Osteoblast (primary cell): ENCODE results near the gene ACOT9. TPM values are rescaled to one million over a fixed set of nuclear protein-coding genes. Genes with fewer than 3 reads are reported as not detected.
"Not testable (repeated sequence)": the region's sequence is repeated elsewhere in the genome, so short reads cannot be mapped to it uniquely, and the experiment has no call there.

Experiments used
- DNase-seq: peaks from one replicate; pipeline ENCODE4 v3.0.0; 2011; ENCODE audit warnings: low spot score, mixed read lengths; ENCODE audit not compliant: insufficient read length; ENCODE audit errors: missing footprints
- H2AFZ ChIP-seq: 2 replicates; pipeline ENCODE4 v1.6.0; 2011; ENCODE audit warnings: mild to moderate bottlenecking, low read length
- H3K27ac ChIP-seq: 2 replicates; pipeline ENCODE4 v1.5.1; 2011; ENCODE audit warnings: mild to moderate bottlenecking, low read depth, low read length, moderate library complexity
- H3K27me3 ChIP-seq: 2 replicates; pipeline ENCODE4 v1.6.0; 2012; ENCODE audit warnings: mild to moderate bottlenecking, control low read depth, inconsistent platforms, low read length, moderate library complexity; ENCODE audit not compliant: insufficient read depth
- H3K36me3 ChIP-seq: 2 replicates; pipeline ENCODE4 v1.5.1; 2011; ENCODE audit warnings: mild to moderate bottlenecking, low read length, control low read depth, moderate library complexity; ENCODE audit not compliant: insufficient read depth
- H3K4me1 ChIP-seq: 2 replicates; pipeline ENCODE4 v1.5.1; 2011; ENCODE audit warnings: mild to moderate bottlenecking, low read length, control low read depth, moderate library complexity; ENCODE audit not compliant: insufficient read depth
- H3K4me2 ChIP-seq: 2 replicates; pipeline ENCODE4 v1.6.0; 2011; ENCODE audit warnings: mild to moderate bottlenecking, low read length; ENCODE audit not compliant: insufficient read depth
- H3K4me3 ChIP-seq: fragments of 200-600 bp; sonication (generic); 3 replicates; pipeline ENCODE4 v1.5.1; 2012; ENCODE audit warnings: mild to moderate bottlenecking, low read length, inconsistent platforms; ENCODE audit not compliant: insufficient read depth
- H3K79me2 ChIP-seq: 2 replicates; pipeline ENCODE4 v1.6.0; 2012; ENCODE audit warnings: mild to moderate bottlenecking, low read length, control low read depth, inconsistent platforms; ENCODE audit not compliant: insufficient read depth
- H3K9me3 ChIP-seq: 2 replicates; pipeline ENCODE4 v1.5.1; 2011; ENCODE audit warnings: low read depth, low read length, control low read depth
- H4K20me1 ChIP-seq: 2 replicates; pipeline ENCODE4 v1.6.0; 2012; ENCODE audit warnings: mild to moderate bottlenecking, low read length, control low read depth; ENCODE audit not compliant: insufficient read depth
- CTCF ChIP-seq: IDR thresholded peaks from 2 replicates; pipeline ENCODE4 v1.5.1; 2011; ENCODE audit warnings: mild to moderate bottlenecking, low read depth, low read length, moderate library complexity; ENCODE audit errors: extremely low read depth
- total RNA-seq: library from RNA; depleted of rRNA; stranded (reverse); fragments of >200 nt; gene quantifications from 2 replicates; pipeline ENCODE4 v1.2.3, GENCODE V29; 2012

Gene ACOT9
- total RNA-seq, 1 donor, result 53.6 TPM

GRCh38 chrX:23773601-23774175 is 30.6 kb upstream of the ACOT9 start:
- no peak overlapping the region for H3K4me2 ChIP-seq
- no peak overlapping the region for H3K4me3 ChIP-seq
- DNase-seq, result no peak
- H3K4me1 ChIP-seq, result no peaks in the 10 kb centered on the region
- H3K36me3 ChIP-seq, result no peaks in the 10 kb centered on the region
- H3K9me3 ChIP-seq, result no peaks in the 10 kb centered on the region
- no peaks in the 10 kb centered on the region for H4K20me1 ChIP-seq
- no peaks in the 10 kb centered on the region for H3K79me2 ChIP-seq
- no peak for TF ChIP-seq CTCF
- H3K27me3 ChIP-seq, result no peaks in the 10 kb centered on the region
- H3K27ac ChIP-seq, result no peak overlapping the region
- H2AFZ ChIP-seq, result no peak overlapping the region

- not testable (repeated sequence) for H3K79me2 ChIP-seq, DNase-seq, H2AFZ ChIP-seq, H3K4me1 ChIP-seq, H3K36me3 ChIP-seq, H3K4me3 ChIP-seq, H3K4me2 ChIP-seq, H3K27ac ChIP-seq, H3K27me3 ChIP-seq, H3K9me3 ChIP-seq, H4K20me1 ChIP-seq
Measured at GRCh38 chrX:23771086-23771485, 28.0 kb upstream of the ACOT9 start.

- no peaks in the 10 kb centered on the region for H3K9me3 ChIP-seq
- H3K4me2 ChIP-seq, result no peak overlapping the region
- TF ChIP-seq CTCF, result no peak
- no peak overlapping the region for H3K27ac ChIP-seq
- no peaks in the 10 kb centered on the region for H3K27me3 ChIP-seq
- no peaks in the 10 kb centered on the region for H3K79me2 ChIP-seq
- H3K4me1 ChIP-seq, result no peaks in the 10 kb centered on the region
- no peaks in the 10 kb centered on the region for H3K36me3 ChIP-seq
- no peak overlapping the region for H2AFZ ChIP-seq
- no peak for DNase-seq
- H3K4me3 ChIP-seq, result no peak overlapping the region
- H4K20me1 ChIP-seq, result no peaks in the 10 kb centered on the region
Measured at GRCh38 chrX:23770142-23770541, 27.1 kb upstream of the ACOT9 start.

GRCh38 chrX:23766650-23767551 is 23.8 kb upstream of the ACOT9 start:
- H3K27ac ChIP-seq, result no peak overlapping the region
- no peaks in the 10 kb centered on the region for H3K9me3 ChIP-seq
- no peak overlapping the region for H3K4me2 ChIP-seq
- no peak overlapping the region for H3K4me3 ChIP-seq
- H3K79me2 ChIP-seq, result no peaks in the 10 kb centered on the region
- no peak for TF ChIP-seq CTCF
- H3K4me1 ChIP-seq, result no peaks in the 10 kb centered on the region
- DNase-seq, result no peak
- no peaks in the 10 kb centered on the region for H3K36me3 ChIP-seq
- no peaks in the 10 kb centered on the region for H3K27me3 ChIP-seq
- H2AFZ ChIP-seq, result no peak overlapping the region
- H4K20me1 ChIP-seq, result no peaks in the 10 kb centered on the region
